Stromal cell of bone marrow (primary cell): ENCODE results near the gene CYP24A1.
"Not testable (repeated sequence)": the region's sequence is repeated elsewhere in the genome, so short reads cannot be mapped to it uniquely, and the experiment has no call there.

Experiments used
- DNase-seq: peaks from one replicate; pipeline ENCODE4 v3.0.0-alpha.2; 2012; ENCODE audit warnings: low read depth

CYP24A1 gene

DNA sequence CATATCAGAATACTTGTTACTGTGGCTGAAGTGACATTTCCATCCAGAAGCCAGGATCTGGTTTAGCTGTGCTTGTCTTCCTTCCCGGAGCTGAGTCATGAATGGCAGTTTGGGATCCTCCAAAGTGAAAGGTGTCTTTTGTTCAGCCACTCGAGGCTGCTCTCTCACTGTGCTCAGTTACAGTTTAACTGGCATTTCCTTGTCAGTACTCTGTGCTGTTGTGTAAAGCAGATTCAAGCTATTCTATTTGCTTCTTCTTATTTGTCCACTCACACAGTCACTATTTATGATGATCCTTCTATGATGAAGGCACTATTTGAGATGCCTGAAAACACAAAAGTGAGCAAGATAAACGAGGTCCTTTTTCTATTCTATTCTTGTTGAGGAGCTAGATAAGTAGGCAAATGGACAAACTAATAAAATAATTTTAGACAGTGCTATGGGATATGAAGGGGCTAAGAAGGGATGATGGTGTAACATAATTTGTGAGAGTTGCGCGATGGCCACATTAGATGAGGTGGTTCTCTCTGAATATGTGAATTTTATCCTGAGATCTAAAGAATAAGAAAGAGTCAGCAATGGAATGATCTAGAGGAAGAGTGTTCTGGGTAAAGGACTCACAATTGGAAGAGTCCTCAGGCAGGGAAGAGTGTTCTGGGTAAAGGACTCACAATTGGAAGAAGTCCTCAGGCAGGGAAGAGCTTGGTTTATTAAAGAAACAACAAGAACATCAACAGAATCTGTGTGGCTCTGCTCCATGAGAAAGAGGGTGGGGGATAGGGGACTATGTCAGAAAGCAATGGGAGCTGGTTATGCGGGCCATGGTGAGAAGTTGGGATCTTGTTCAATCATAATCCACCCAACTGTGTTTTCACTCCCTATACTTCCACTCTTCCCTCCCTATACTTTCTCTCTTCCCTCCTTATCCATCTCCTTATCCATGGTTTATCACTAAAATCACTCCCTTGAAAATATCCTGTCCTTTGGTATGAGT is 40.1 kb downstream of the CYP24A1 start:
- peak; percentile 34 for DNase-seq

- peak; percentile 98 for DNase-seq
These were observed 41.0 kb downstream of the CYP24A1 start for GRCh38 chr20:54132612-54133433.

- DNase-seq, result no peak
These were observed 41.8 kb downstream of the CYP24A1 start for GRCh38 chr20:54131675-54132611.

DNA sequence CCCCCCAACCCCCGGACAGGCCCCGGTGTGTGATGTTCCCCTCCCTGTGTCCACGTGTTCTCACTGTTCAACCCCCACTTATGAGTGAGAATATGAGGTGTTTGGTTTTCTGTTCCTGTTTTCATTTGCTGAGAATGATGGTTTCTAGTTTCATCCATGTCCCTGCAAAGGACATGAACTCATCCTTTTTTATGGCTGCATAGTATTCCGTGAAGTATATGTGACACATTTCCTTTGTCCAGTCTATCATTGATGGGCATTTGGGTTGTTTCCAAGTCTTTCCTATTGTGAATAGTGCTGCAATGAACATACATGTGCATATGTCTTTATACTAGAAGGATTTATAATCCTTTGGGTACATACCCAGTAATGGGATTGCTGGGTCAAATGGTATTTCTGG is 42.7 kb downstream of the CYP24A1 start:
- not testable (repeated sequence) for DNase-seq

GRCh38 chr20:54129350-54129749 is 44.4 kb downstream of the CYP24A1 start:
- no peak for DNase-seq

DNA sequence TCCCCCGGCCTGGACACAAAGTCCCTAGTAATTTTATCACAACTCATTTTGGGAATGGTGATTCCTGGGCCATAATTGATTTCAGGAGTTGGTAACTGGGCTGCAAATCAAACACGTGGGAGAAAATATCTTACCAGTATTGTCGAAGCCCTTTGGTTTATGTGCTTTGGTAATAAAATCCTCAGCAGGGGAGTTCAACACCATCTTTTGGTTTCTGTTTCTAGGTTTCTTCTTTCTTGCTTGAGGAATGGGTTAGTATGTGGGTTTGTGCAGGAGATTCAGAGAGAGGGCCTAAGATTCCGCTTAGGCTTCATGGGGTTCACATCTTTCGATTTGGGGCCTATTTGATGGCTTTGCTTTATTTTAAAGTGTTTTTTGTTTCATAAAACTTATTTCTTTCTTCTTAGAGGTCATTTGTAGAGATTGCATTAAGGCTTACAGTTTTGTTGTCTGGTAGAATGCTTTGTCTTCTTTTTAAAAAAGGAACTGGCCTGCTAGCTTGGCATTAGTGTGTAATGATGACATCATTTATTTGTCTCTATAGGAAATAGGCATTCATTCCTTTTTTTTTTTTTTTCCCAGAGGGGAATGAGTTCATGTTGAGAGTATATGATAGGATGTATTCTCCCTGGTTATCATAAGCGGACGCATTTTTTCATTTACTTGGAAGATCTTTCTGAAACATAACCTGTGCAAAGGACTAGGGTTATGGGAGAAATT is 45.8 kb downstream of the CYP24A1 start:
- no peak for DNase-seq

DNA sequence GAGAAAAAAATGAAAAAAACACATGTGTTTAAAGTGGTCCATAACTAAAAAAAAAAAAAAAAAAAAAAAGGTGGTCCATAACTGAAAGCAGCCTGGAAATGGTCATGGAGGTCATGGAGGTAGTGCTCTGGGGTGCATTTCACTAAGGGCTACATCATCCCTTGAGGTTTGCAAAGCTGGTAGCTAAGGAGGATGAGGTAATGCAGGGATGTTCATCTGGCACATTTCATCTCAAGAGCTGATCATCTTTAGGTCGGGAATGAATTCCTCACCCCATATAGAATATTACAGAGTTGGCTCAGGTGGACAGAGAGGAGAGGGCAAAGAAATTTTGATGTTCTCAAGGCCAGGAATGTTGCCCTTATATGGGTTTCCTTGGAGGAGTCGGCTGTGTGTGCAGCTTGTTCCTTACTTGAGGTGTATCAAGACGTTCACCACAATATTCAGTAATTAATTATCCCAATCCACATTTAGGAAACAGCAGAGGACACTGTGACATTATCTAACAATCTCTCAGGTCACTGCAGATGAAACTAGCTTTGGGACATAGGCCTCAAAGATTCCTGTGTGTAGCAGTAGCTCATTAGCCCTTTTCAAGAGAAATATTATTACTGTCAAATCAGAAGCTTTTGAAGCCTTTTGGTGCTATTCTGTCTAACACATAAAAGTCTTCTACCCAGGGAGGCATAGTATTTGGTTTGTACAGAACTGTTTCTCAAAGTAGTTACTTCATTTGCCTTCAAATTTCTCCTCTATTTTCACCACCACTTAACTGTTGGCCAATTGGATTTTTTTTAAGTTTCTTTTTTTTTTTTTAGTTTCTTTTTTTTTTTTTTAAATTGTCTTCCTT is 46.8 kb downstream of the CYP24A1 start:
- DNase-seq, result no peak

- not testable (repeated sequence) for DNase-seq
These were observed 47.5 kb downstream of the CYP24A1 start for GRCh38 chr20:54126328-54126727.

DNA sequence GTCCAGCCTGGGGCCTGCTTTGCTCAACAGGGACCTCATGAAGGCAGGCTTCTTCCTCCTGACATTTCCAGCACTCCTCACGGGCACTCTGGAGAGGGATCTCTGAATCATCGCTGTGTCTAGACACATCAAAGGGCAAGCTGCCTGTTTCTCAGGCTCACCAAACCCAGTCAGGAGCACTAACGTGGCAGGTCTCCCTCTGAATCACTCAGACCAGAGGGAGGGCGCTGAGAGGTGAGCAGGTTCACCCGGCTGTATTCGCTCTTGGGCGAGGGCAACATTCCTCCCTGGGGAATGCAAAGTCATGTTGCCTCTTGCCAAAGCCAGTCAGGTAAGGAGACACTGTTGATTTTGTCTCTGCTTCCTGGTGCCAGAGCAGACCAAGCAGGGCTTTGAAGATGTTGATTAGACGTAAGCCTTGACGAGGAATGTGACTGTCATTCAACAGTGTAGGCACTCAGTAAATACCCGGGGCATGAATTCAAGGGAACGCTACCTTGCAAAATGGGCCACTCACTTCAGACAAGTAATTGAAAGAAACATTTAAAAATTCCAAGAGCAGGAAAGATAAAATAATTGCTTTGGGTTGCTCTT is 50.1 kb downstream of the CYP24A1 start:
- DNase-seq, result peak; percentile 86

- no peak for DNase-seq
These were observed 50.9 kb downstream of the CYP24A1 start for GRCh38 chr20:54122681-54123586.

- DNase-seq, result peak; percentile 37
These were observed 51.6 kb downstream of the CYP24A1 start for GRCh38 chr20:54122189-54122588.

GRCh38 chr20:54119744-54120143 is 54.0 kb downstream of the CYP24A1 start:
- DNase-seq, result no peak

- DNase-seq, result no peak
These were observed 55.4 kb downstream of the CYP24A1 start for GRCh38 chr20:54118220-54119001.

- DNase-seq, result no peak
These were observed 57.1 kb downstream of the CYP24A1 start for GRCh38 chr20:54116550-54117235.

DNA sequence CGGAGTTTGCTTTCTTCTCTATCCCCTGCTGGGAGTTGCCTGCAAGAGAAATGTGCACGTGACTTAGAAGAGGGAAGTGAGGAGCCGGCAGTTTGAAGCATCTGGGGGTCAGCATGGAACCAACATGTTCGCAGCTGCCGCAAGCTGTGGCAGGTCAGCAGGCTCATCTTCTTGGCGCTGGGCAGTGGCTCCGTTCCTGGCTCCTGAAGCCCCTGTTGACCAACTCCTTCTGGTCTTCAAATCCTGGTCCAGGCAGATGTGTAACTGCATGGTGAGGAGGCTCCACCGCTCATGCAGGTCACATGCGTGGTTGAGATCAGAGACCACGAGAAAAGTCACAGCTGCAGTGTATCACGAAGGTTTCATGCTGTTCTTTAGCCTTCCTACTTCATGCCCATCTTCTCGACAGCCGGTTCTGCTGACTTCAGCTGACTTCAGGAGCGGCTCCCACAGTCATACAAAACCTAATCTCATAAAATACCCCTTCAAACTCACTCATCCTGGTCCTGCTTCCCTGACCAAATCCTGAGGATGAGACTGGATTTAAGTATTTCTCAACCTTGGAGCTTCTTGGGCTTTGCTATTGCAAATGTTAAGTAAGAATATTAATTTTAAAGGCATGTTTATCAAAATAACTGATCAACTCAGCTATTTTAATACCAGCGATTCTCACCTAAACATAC is 58.5 kb downstream of the CYP24A1 start:
- DNase-seq, result no peak

DNA sequence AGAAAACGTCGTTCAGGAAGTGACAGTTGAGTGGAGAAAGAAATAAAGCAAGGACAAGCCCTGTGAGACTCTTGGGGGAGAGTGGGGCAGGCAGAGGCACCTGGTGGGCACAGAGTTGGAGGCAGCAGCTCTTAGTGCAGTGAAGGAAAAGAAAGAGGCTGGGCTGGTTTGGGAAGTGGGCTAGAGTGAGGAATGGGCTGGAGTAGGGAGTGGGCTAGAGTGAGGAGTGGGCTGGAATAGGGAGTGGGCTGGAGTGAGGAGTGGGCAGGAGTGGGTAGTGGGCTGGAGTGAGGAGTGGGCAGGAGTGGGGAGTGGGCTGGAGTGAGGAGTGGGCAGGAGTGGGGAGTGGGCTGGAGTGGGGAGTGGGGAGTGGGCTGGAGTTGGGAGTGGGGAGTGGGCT is 59.7 kb downstream of the CYP24A1 start:
- DNase-seq, result no peak

DNA sequence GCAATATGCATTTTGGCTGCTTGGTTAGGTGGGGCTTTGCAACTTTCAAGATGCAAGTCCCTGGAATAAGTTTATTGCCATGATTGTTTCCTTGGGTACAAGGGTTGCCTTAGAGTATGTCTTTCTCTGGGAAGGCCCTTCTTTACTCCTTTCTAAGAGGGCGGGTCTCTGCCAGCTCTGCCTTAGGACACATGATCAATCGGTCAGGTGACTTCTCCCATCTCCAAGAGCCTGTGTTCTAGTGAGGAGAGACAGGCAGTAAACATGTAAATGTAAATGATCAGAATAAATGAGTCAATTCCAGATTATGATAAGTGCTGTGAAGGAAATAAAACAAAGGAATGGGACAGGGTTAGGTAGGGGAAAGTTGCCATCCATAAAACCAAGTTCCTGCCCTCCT is 60.2 kb downstream of the CYP24A1 start:
- DNase-seq, result no peak
